NCI-H1694 (cell line): ENCODE data around the gene GRAMD4.

Experiments used
- DNase-seq: peaks from one replicate; lab custom pipeline; 2025; lab: John Stamatoyannopoulos, UW

The GRAMD4 gene

GRCh38 chr22:46673205-46673604 lies 53.0 kb downstream of the GRAMD4 start:
- no peak for DNase-seq

GRCh38 chr22:46673662-46674236 lies 53.6 kb downstream of the GRAMD4 start:
- DNase-seq: no peak

DNA sequence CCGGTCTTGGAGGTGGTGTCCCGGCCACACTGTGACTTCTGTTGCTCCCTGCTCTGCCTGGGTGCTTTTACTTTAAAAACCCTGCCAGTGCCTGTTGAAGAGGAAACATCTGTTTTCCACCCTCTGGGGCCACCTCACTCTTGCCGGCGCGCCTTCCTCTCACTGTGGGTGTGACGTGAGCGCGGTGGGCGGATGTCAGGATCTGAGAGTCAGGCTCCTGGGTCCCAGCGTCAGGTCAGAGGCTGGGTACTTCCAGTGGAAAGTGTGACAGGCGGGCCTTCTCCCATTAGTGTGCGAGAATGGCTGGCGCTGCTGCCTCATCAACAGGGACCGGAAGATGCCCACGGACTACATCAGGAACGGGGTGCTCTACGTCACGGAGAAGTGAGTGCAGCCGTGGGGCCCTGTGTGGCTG lies 54.2 kb downstream of the GRAMD4 start:
- DNase-seq: no peak

GRCh38 chr22:46674906-46675305 lies 54.7 kb downstream of the GRAMD4 start:
- DNase-seq: no peak

- DNase-seq: no peak
These were observed 55.3 kb downstream of the GRAMD4 start for GRCh38 chr22:46675479-46675878.

GRCh38 chr22:46675938-46676337 lies 55.8 kb downstream of the GRAMD4 start:
- DNase-seq: no peak

DNA sequence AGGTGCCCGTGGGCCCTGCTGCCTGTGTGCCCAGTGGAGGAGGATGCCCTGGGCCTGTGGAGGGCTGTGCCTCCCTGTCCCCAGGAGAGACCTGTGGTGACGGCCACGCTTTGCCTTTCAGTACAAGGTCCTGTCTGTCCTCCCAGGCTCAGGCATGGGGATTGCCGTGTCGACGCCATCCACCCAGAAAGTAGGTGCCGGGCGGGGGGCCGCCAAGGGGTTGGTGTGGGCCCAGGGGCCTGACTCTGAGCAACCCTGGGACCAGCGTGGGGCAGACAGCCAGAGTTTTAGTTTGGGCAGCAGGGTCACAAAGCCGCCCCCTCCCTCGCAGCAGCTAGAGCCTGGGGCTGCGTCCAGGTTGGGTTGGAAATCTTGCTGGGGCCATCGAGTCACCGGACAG lies 56.3 kb downstream of the GRAMD4 start:
- no peak for DNase-seq

GRCh38 chr22:46676881-46677280 lies 56.7 kb downstream of the GRAMD4 start:
- DNase-seq: no peak

GRCh38 chr22:46677323-46678002 lies 57.3 kb downstream of the GRAMD4 start:
- no peak for DNase-seq

GRCh38 chr22:46678003-46678657 lies 57.9 kb downstream of the GRAMD4 start:
- DNase-seq: no peak

DNA sequence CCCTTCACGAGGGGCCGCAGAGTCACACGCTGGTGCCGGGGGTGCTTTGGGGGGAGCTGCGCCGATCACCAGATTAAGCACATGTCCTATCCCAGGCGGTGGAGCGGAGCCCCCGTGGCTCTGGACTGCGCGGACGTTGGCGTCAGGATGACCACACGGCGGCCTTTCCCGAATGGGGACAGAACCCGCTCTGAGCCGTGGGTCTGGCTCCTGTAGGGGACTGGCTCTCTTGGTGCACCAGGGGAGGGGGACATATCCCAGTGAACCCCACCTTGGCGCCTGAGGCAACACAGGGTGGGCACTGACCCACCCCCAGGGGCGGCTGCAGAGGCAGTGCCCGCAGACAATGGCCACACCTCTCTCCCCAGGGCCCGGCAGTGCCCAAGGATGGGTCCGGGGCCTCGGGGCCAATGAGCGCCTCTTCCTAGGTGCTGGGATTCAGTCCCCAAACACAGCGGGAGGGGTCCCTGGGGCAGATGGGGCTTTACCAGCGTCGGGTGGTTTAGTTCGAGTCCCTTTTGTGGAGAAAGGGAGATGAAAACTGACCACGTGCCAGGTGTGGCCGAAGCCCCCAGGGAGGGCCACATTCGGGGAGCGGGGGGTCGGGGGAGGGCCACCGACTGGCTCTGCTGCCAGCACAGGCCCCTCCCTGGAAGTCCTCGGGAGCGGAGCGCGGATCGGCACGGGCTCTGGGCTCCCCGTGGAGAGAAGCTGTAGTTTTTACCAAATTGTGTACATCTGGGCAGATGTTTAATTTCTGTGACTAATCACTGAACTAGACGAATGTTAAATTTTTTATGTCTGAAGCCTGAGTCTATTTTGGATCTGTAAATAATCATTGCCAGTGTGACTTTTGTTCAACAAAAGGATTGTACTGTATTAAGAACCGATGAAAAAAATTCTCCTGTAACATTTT lies 58.9 kb downstream of the GRAMD4 start:
- DNase-seq: no peak

- no peak for DNase-seq
These were observed 59.6 kb downstream of the GRAMD4 start for GRCh38 chr22:46679706-46680269.

GRCh38 chr22:46681010-46681409 lies 60.8 kb downstream of the GRAMD4 start:
- no peak for DNase-seq

DNA sequence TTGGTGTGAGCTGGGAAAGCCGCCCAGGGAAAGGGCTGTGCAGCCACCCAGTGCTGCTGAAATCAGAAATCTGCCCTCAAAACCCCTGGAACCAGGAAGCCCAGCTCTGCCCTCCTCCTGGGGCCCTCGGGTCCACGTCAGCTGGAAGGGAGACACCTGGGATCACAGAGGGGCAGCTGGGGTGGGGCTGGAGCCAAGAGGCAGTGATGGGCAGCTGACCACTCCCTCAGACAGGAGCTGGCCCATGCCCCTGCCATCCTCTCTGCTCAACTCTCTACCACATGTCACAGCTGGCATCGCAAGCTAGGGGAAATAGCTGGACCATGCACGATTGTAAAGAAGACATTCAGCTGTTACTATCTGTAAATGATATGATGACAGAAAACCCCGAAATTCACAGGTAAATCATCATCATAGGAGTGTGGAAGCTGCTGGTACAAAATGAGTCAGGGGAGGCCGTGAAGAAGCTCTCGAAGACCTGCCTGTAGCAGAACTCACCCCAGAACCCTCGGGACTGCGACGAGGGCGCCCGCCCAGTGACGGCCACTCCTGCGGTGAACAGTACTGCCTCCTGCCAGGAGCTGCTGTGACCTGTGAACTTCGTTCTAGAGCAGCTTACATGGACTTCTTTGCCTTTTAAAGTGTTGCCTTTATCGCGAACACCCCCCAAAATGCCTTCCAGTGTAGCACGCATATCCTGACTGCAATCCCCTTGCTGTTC lies 62.0 kb downstream of the GRAMD4 start:
- no peak for DNase-seq

GRCh38 chr22:46684706-46685105 lies 64.5 kb downstream of the GRAMD4 start:
- DNase-seq: no peak

DNA sequence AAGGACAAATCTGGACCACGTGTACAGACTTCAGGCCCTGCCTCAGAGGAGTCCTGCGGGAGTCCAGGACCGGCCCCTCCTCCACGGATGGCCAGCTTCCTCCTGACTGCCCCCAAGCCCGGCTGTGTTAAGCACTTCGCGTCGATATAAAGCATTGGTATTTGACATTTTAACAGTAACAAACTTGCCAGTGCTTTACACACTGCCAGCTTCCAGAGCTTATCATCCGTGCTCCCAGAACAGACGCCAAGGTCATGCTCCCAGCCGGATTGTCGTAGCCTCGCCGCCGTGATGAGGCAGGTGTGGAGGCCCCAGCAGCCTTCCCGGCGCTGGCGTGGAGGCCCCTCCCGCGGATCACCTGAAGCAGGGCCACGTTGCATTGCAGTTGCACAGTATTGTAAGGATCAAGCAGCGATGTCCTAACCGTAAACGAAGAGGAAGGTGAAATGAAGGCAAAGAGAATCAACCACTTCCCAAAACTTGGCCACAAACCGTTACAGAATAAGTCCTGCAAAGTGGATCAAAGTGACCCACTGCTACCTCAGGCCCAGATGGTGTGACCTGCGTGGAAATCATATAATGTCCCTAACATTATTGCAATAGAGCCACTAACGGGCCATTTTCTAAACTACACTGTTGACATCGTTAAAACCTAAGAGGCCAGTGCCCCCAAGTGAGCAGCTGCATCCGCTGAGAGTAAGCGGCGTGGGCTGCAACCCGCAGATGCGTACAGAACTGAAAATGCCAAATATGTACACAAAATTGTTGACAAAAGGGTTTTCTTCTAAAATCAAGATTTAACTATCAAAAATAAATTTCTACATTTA lies 66.2 kb downstream of the GRAMD4 start:
- no peak for DNase-seq

DNA sequence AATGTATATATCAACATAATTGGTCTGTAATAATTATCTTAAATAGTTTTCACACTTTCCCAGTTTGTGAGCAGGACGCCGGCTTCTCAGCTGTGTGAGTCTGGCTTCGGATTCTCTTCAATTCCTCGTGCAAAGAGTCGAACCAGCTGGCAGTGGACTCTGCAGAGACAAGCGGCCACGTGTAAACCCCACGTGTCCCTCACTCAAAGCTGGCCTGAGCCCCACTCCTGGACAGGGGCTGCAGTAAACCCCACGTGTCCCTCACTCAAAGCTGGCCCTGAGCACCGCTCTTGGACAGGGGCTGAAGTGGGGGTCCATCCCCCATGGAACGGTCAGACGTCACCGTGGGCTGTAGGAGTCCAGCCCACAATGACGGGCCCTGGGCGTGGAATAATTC lies 66.9 kb downstream of the GRAMD4 start:
- no peak for DNase-seq

DNA sequence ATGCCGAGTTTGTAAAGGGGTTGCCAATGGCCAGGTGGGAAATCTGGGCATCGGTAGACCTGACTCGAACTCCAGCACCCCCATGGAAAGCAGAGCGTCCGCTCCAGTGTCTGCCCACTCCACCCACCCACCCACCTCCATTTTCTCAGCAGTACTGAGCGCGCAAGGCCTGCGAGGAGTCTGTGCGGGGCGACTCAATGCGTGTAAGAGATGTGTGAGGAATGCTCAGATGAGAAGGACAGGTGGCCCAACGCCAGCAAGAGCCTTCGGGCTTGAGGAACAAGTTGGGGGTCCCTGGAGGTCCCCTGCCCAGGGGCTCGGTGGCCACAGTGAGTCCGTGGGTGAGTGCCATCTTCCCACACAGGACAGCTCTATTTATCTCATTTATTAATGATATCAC lies 67.3 kb downstream of the GRAMD4 start:
- DNase-seq: no peak

- no peak for DNase-seq
These were observed 68.8 kb downstream of the GRAMD4 start for GRCh38 chr22:46688949-46689348.

DNA sequence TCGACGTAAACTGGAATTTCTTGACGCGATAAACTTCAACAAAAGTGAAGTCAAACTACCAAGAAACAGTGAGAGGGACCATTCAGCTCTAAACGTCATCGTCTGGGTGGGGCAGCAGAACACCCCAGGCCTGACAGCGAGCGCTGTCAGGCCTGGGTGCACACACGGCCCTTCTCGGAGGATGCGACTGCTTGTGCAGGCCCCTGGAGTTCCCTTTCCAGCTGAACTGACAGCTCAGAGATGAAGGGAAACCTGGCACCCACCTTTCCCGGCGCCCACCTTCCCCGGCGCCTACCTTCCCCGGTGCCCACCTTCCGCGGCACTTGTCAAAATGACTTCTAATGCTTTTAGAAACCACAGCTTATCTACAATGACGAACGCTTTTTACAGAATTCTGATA lies 70.0 kb downstream of the GRAMD4 start:
- DNase-seq: no peak

DNA sequence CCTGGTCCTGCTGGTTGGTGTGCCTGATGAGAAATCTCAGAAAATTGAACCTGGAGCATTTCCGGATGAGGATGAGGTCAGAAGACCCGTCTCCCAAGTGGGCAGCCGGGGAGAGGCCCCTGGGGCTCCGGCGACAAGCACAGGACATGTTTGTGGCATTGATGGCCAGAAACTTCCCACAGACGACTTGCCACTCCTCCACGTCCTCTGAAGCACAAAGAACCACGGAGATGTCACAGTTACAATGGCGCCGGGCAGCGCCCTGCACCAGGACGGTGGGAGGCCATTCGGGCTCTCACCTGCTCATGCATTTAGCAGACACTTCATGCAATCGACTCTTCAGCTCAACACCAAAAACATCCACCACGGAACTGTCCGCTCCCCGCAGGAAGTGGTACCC lies 71.4 kb downstream of the GRAMD4 start:
- DNase-seq: no peak
